Neural progenitor cell (in vitro differentiated cells): Measurements from ENCODE around the gene BPIFB2. TPM values are rescaled to one million over a fixed set of nuclear protein-coding genes. Genes with fewer than 3 reads are reported as not detected.

ENCODE experiments used
- DNase-seq: peaks from one replicate; pipeline ENCODE4 v3.0.0-alpha.2; 2016; ENCODE audit warnings: low spot score
- H2AFZ ChIP-seq: fragments of 200-600 bp; sonication (generic); replicated peaks from 2 replicates; pipeline ENCODE4 v1.6.1; 2016; ENCODE audit warnings: antibody characterized with exemption
- H3F3A ChIP-seq: fragments of 200-600 bp; sonication (generic); 2 replicates; pipeline ENCODE4 v1.6.1; 2016; ENCODE audit warnings: antibody characterized with exemption, low read depth
- H3K27ac ChIP-seq: fragments of 200-600 bp; sonication (generic); 2 replicates; pipeline ENCODE4 v1.5.1; 2016; ENCODE audit warnings: mild to moderate bottlenecking
- H3K27me3 ChIP-seq: fragments of 200-600 bp; sonication (generic); 2 replicates; pipeline ENCODE4 v1.6.1; 2016; ENCODE audit warnings: mild to moderate bottlenecking, moderate library complexity
- H3K36me3 ChIP-seq: fragments of 200-600 bp; sonication (generic); 2 replicates; pipeline ENCODE4 v1.5.1; 2016
- H3K4me1 ChIP-seq: fragments of 200-600 bp; sonication (generic); 2 replicates; pipeline ENCODE4 v1.6.1; 2016; ENCODE audit warnings: mixed run types
- H3K4me2 ChIP-seq: fragments of 200-600 bp; sonication (generic); 2 replicates; pipeline ENCODE4 v1.6.1; 2016
- H3K4me3 ChIP-seq: fragments of 200-600 bp; sonication (generic); 2 replicates; pipeline ENCODE4 v1.5.1; 2016
- H3K79me2 ChIP-seq: fragments of 200-600 bp; sonication (generic); 2 replicates; pipeline ENCODE4 v1.6.1; 2016; ENCODE audit warnings: low read depth
- H3K9ac ChIP-seq: fragments of 200-600 bp; sonication (generic); 2 replicates; pipeline ENCODE4 v1.6.1; 2016
- H3K9me3 ChIP-seq: fragments of 200-600 bp; sonication (generic); 2 replicates; pipeline ENCODE4 v1.5.1; 2016; ENCODE audit warnings: low read depth
- H4K20me1 ChIP-seq: fragments of 200-600 bp; sonication (generic); 2 replicates; pipeline ENCODE4 v1.6.1; 2016; ENCODE audit warnings: low read depth
- H3K27ac Mint-ChIP-seq: 3 replicates; pipeline ENCODE4 v1.8.0; 2021; ENCODE audit warnings: mixed read lengths
- H3K27me3 Mint-ChIP-seq: 2 replicates; pipeline ENCODE4 v1.8.0; 2022; ENCODE audit warnings: low read depth, mild to moderate bottlenecking, inconsistent platforms, moderate library complexity, mixed read lengths; ENCODE audit not compliant: insufficient read depth
- H3K36me3 Mint-ChIP-seq: 3 replicates; pipeline ENCODE4 v1.8.0; 2021; ENCODE audit warnings: mixed read lengths
- H3K4me1 Mint-ChIP-seq: 3 replicates; pipeline ENCODE4 v1.8.0; 2021; ENCODE audit warnings: mixed read lengths
- H3K4me3 Mint-ChIP-seq: 3 replicates; pipeline ENCODE4 v1.8.0; 2021; ENCODE audit warnings: mild to moderate bottlenecking, moderate library complexity, mixed read lengths
- H3K9me3 Mint-ChIP-seq: 3 replicates; pipeline ENCODE4 v1.8.0; 2020; ENCODE audit warnings: mixed read lengths
- EZH2 ChIP-seq: fragments of 200-600 bp; sonication (generic); IDR thresholded peaks from 2 replicates; pipeline ENCODE4 v1.6.1; 2017; ENCODE audit warnings: antibody characterized with exemption, mild to moderate bottlenecking, moderate library complexity
- EZH2phosphoT487 ChIP-seq: fragments of 200-600 bp; sonication (generic); IDR thresholded peaks from 2 replicates; pipeline ENCODE4 v1.6.1; 2017; ENCODE audit warnings: antibody characterized with exemption
- total RNA-seq: library from RNA; depleted of rRNA; stranded (reverse); fragments of >200 nt; gene quantifications from 2 replicates; pipeline ENCODE4 v1.2.3, GENCODE V29; 2015; ENCODE audit warnings: low replicate concordance
- TF ChIP-seq, protein P1 (sequence below): fragments of 200-600 bp; sonication (generic); IDR thresholded peaks from 2 replicates; pipeline ENCODE4 v1.5.1; 2017; ENCODE audit warnings: antibody characterized with exemption, mild to moderate bottlenecking

The BPIFB2 gene
- total RNA-seq, 1 donor from 2014 or later: not detected

- Histone ChIP-seq H3K4me2 (no peak overlapping the region), H3K27ac (no peak overlapping the region), H3K27me3 (peaks cover 24% of the 10 kb centered on the region), H2AFZ (no peak overlapping the region), H4K20me1 (no peaks in the 10 kb centered on the region), H3K9me3 (no peaks in the 10 kb centered on the region), H3K4me1 (no peaks in the 10 kb centered on the region), H3K79me2 (no peaks in the 10 kb centered on the region), H3F3A (no peaks in the 10 kb centered on the region), H3K9ac (no peak overlapping the region), H3K4me3 (no peak overlapping the region), H3K36me3 (no peaks in the 10 kb centered on the region)
- Mint-ChIP-seq H3K27ac (no peak overlapping the region), H3K27me3 (peaks cover 8% of the 10 kb centered on the region), H3K4me1 (no peaks in the 10 kb centered on the region), H3K36me3 (no peaks in the 10 kb centered on the region), H3K9me3 (no peaks in the 10 kb centered on the region), H3K4me3 (no peak overlapping the region)
- TF ChIP-seq, protein P1, sequence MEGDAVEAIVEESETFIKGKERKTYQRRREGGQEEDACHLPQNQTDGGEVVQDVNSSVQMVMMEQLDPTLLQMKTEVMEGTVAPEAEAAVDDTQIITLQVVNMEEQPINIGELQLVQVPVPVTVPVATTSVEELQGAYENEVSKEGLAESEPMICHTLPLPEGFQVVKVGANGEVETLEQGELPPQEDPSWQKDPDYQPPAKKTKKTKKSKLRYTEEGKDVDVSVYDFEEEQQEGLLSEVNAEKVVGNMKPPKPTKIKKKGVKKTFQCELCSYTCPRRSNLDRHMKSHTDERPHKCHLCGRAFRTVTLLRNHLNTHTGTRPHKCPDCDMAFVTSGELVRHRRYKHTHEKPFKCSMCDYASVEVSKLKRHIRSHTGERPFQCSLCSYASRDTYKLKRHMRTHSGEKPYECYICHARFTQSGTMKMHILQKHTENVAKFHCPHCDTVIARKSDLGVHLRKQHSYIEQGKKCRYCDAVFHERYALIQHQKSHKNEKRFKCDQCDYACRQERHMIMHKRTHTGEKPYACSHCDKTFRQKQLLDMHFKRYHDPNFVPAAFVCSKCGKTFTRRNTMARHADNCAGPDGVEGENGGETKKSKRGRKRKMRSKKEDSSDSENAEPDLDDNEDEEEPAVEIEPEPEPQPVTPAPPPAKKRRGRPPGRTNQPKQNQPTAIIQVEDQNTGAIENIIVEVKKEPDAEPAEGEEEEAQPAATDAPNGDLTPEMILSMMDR: no peak
- no peak for DNase-seq
These were observed 17.9 kb downstream of the BPIFB2 start for GRCh38 chr20:33025318-33025876.

- Histone ChIP-seq H3K4me2 (no peak overlapping the region), H2AFZ (no peak overlapping the region), H3F3A (no peaks in the 10 kb centered on the region), H3K4me3 (no peak overlapping the region), H3K9me3 (no peaks in the 10 kb centered on the region), H3K9ac (no peak overlapping the region), H3K36me3 (no peaks in the 10 kb centered on the region), H4K20me1 (no peaks in the 10 kb centered on the region), H3K27me3 (peaks cover 24% of the 10 kb centered on the region), H3K4me1 (no peaks in the 10 kb centered on the region), H3K79me2 (no peaks in the 10 kb centered on the region), H3K27ac (no peak overlapping the region)
- peaks cover 7% of the 10 kb centered on the region for H3K27me3 Mint-ChIP-seq
- H3K4me1 Mint-ChIP-seq: no peaks in the 10 kb centered on the region
- H3K9me3 Mint-ChIP-seq: no peaks in the 10 kb centered on the region
- no peak for DNase-seq
- TF ChIP-seq EZH2 (no peak), EZH2phosphoT487 (no peak)
- TF ChIP-seq, protein P1: no peak
- H3K27ac Mint-ChIP-seq: no peak overlapping the region
- no peak overlapping the region for H3K4me3 Mint-ChIP-seq
- H3K36me3 Mint-ChIP-seq: no peaks in the 10 kb centered on the region
These were observed 18.7 kb downstream of the BPIFB2 start for GRCh38 chr20:33026072-33026778.

DNA sequence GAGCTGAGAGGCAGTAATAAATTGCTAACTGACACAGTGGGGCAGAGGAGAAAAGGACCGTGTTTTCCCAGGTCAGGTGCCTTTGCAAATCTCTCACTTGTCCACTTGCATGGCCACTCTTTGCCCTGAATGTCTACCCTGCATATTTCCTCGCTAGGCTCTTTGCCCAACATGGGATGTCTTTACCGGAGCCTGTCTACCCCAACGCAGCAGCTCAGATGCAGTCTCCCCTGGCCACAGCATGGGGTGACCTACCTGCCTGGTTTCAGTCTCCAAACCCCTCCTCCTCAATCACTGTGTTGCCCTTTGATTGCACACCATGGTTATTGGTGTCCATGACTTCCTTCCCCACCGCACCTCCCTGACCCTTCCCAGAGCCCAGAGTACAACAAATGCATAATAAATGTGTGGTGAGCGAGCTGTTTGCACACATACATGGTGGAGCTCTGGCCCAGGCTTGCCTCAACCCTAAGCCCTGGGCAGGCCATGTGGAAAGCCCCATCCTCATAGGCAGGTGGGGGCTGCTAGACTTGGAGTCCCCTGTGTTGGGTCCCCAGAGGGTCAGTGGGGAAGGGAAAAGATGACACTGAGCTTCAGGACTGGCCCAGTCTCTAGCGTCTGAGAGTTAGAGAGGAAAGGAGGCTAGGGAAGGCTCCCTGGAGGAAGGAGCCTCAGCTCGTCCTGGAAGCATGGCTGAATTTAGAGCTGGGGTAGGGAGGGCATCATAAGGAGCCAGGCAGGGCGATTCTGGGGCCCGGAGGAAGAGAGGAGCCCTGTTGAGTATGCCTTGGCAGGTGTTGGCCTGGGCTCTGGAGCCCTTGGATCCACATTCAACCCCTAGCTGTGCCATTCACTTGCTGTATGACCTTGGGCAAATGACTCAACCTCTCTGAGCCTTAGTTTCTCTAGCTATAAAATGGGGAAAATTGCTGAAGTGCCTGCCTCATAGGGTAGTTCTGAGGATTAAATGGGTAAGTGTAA lies 19.6 kb downstream of the BPIFB2 start:
- no peaks in the 10 kb centered on the region for H3K9me3 Mint-ChIP-seq
- no peak for DNase-seq
- no peak overlapping the region for H3K4me3 ChIP-seq
- H3F3A ChIP-seq: no peaks in the 10 kb centered on the region
- H3K36me3 Mint-ChIP-seq: no peaks in the 10 kb centered on the region
- no peaks in the 10 kb centered on the region for H3K4me1 ChIP-seq
- H3K27me3 ChIP-seq: peaks cover 24% of the 10 kb centered on the region
- H4K20me1 ChIP-seq: no peaks in the 10 kb centered on the region
- no peak overlapping the region for H3K27ac ChIP-seq
- H3K36me3 ChIP-seq: no peaks in the 10 kb centered on the region
- H2AFZ ChIP-seq: no peak overlapping the region
- no peak overlapping the region for H3K9ac ChIP-seq
- TF ChIP-seq, protein P1: no peak
- no peak for TF ChIP-seq EZH2phosphoT487
- TF ChIP-seq EZH2: no peak
- no peak overlapping the region for H3K27ac Mint-ChIP-seq
- H3K4me2 ChIP-seq: no peak overlapping the region
- peaks cover 7% of the 10 kb centered on the region for H3K27me3 Mint-ChIP-seq
- no peaks in the 10 kb centered on the region for H3K9me3 ChIP-seq
- H3K79me2 ChIP-seq: no peaks in the 10 kb centered on the region
- no peaks in the 10 kb centered on the region for H3K4me1 Mint-ChIP-seq
- H3K4me3 Mint-ChIP-seq: no peak overlapping the region
